Neural crest cell (in vitro differentiated cells): ENCODE measurements around the gene BCAP29. TPM values are rescaled to one million over a fixed set of nuclear protein-coding genes. Genes with fewer than 3 reads are reported as not detected.
"Not testable (repeated sequence)": the region's sequence is repeated elsewhere in the genome, so short reads cannot be mapped to it uniquely, and the experiment has no call there.

Experiments used
- DNase-seq: peaks from one replicate; pipeline ENCODE4 v3.0.0; 2021; ENCODE audit warnings: low read depth, mixed read lengths, low spot score
- H3K27ac Mint-ChIP-seq: one replicate; pipeline ENCODE4 v1.8.0; 2021; ENCODE audit warnings: mild to moderate bottlenecking, mixed read lengths; ENCODE audit not compliant: unreplicated experiment
- H3K27me3 Mint-ChIP-seq: 2 replicates; pipeline ENCODE4 v1.8.0; 2021; ENCODE audit warnings: low read depth, mild to moderate bottlenecking, mixed read lengths
- H3K36me3 Mint-ChIP-seq: 2 replicates; pipeline ENCODE4 v1.8.0; 2021; ENCODE audit warnings: low read depth, mild to moderate bottlenecking, mixed read lengths
- H3K4me1 Mint-ChIP-seq: 2 replicates; pipeline ENCODE4 v1.8.0; 2021; ENCODE audit warnings: mixed read lengths
- H3K4me3 Mint-ChIP-seq: one replicate; pipeline ENCODE4 v1.8.0; 2021; ENCODE audit warnings: mild to moderate bottlenecking, mixed read lengths
- H3K9me3 Mint-ChIP-seq: 2 replicates; pipeline ENCODE4 v1.8.0; 2021; ENCODE audit warnings: mixed read lengths
- total RNA-seq: library from RNA; stranded (reverse); gene quantifications from 2 replicates; pipeline ENCODE4 v1.2.1, GENCODE V29; 2021
- TF ChIP-seq, protein P1 (sequence below): fragments of 200-600 bp; sonication (generic); conservative IDR thresholded peaks from 2 replicates; pipeline ENCODE4 v1.5.0; 2021; ENCODE audit warnings: antibody characterized with exemption, mild to moderate bottlenecking

The BCAP29 gene
- total RNA-seq, 1 donor from 2014 or later: 34.2 TPM

DNA sequence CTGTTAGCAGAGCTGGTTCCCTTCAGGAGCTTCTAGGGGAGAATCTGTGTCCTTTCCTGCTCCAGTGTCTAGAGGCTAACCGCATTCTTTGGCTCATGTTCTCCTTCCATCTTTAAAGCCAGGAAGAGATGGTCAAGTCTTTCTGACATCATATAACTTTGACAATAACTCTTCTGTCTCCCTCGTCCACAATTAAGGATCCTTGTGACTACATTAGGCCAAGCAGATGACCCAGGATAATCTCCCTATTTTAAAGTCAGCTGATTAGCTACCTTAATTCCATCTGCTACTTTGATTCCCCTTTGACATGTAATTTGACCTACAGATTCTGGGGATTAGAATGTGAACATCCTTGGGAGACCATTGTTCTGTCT, 52.4 kb downstream of the BCAP29 start:
- no peak overlapping the region for H3K27ac Mint-ChIP-seq
- H3K4me1 Mint-ChIP-seq: peaks cover 11% of the 10 kb centered on the region
- TF ChIP-seq, protein P1, sequence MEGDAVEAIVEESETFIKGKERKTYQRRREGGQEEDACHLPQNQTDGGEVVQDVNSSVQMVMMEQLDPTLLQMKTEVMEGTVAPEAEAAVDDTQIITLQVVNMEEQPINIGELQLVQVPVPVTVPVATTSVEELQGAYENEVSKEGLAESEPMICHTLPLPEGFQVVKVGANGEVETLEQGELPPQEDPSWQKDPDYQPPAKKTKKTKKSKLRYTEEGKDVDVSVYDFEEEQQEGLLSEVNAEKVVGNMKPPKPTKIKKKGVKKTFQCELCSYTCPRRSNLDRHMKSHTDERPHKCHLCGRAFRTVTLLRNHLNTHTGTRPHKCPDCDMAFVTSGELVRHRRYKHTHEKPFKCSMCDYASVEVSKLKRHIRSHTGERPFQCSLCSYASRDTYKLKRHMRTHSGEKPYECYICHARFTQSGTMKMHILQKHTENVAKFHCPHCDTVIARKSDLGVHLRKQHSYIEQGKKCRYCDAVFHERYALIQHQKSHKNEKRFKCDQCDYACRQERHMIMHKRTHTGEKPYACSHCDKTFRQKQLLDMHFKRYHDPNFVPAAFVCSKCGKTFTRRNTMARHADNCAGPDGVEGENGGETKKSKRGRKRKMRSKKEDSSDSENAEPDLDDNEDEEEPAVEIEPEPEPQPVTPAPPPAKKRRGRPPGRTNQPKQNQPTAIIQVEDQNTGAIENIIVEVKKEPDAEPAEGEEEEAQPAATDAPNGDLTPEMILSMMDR: no peak
- peaks cover 3% of the 10 kb centered on the region for H3K36me3 Mint-ChIP-seq
- no peak for DNase-seq
- no peaks in the 10 kb centered on the region for H3K27me3 Mint-ChIP-seq
- H3K9me3 Mint-ChIP-seq: peaks cover 4% of the 10 kb centered on the region
- H3K4me3 Mint-ChIP-seq: no peak overlapping the region

DNA sequence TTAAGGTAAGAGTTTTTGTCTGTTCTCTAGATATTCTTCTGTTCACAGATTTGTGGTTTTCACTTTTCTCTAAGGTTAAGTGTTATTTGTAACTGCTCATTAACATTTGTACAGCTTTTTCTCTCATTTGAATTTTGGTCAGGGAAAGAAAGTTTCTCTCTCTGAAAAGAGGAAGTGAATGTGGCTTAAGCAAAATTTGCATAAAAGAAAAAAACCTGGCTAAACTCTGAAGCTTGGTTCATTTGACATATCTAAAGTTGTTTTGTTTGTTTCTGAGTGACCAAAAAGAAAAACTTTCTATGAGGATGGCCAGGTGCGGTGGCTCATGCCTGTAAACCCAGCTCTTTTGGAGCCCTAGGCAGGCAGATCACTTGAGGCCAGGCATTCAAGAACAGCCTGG, 58.5 kb downstream of the BCAP29 start:
- Mint-ChIP-seq H3K4me1 (no peaks in the 10 kb centered on the region), H3K27ac (no peak overlapping the region), H3K36me3 (peaks cover 3% of the 10 kb centered on the region), H3K4me3 (no peak overlapping the region), H3K27me3 (peaks cover 7% of the 10 kb centered on the region), H3K9me3 (peaks cover 4% of the 10 kb centered on the region)
- TF ChIP-seq, protein P1: no peak
- no peak for DNase-seq

DNA sequence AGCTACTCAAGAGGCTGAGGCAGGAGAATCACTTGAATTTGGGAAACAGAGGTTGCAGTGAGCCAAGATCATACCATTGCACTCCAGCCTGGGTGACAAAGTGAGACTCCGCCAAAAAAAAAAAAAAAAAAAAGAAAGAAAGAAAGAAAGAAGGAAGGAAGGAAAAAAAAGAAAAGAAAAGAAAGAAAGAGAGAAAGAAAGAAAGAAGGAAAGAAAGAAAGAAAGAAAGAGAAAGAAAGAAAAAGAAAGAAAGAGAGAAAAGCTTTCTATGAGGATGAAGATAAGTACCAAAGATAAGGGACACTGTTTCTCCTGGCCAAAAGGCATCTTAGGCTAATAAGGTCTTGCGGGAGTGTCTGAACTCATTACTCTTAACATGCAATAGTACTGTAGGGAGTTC, 59.0 kb downstream of the BCAP29 start:
- not testable (repeated sequence) for H3K27me3 Mint-ChIP-seq, DNase-seq, H3K27ac Mint-ChIP-seq, H3K4me1 Mint-ChIP-seq, H3K4me3 Mint-ChIP-seq, H3K9me3 Mint-ChIP-seq, H3K36me3 Mint-ChIP-seq

DNA sequence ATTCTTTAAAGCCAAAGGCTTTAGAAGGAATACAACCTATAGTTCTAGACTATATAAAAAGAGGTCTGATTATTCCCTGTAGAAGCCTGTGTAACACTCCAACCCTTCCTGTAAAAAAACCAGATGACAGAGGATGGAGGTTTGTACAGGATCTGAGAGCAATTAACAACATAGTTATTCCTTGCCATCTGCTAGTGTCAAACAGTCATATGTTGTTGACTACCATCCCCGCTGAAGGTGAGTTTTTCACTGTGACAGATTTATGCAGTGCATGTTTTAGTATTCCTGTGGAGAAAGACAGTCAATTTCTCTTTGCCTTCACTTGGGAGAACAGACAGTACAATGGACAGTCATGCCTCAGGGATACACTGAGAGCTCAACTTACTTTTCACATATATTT, 61.6 kb downstream of the BCAP29 start:
- DNase-seq: no peak
- H3K9me3 Mint-ChIP-seq: peaks cover 6% of the 10 kb centered on the region
- H3K4me3 Mint-ChIP-seq: no peak overlapping the region
- TF ChIP-seq, protein P1: no peak
- H3K27me3 Mint-ChIP-seq: peaks cover 19% of the 10 kb centered on the region
- H3K4me1 Mint-ChIP-seq: no peaks in the 10 kb centered on the region
- peaks cover 3% of the 10 kb centered on the region for H3K36me3 Mint-ChIP-seq
- H3K27ac Mint-ChIP-seq: no peak overlapping the region

DNA sequence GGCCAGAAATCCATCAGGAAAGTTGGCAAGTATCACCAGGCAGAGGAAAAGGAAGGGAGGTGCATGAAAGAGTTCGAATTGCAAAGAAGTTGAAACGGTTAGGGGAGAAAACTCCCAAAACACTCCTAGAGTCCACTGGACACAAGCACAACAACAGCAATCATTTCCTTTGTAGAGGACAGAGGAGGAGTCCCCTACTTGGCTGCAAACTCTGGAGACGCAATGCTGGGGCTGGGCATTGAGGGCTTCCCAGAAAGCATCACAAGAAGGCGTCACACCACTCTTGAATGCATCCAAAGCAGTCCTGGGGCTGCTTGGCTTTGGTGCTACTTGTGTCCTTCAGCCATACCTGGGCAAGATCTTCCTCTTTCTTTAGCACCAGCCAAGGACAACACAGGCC, 62.5 kb downstream of the BCAP29 start:
- H3K9me3 Mint-ChIP-seq: peaks cover 6% of the 10 kb centered on the region
- H3K4me3 Mint-ChIP-seq: no peak overlapping the region
- no peaks in the 10 kb centered on the region for H3K4me1 Mint-ChIP-seq
- TF ChIP-seq, protein P1: no peak
- H3K27me3 Mint-ChIP-seq: peaks cover 19% of the 10 kb centered on the region
- H3K27ac Mint-ChIP-seq: no peak overlapping the region
- peaks cover 3% of the 10 kb centered on the region for H3K36me3 Mint-ChIP-seq
- DNase-seq: no peak

DNA sequence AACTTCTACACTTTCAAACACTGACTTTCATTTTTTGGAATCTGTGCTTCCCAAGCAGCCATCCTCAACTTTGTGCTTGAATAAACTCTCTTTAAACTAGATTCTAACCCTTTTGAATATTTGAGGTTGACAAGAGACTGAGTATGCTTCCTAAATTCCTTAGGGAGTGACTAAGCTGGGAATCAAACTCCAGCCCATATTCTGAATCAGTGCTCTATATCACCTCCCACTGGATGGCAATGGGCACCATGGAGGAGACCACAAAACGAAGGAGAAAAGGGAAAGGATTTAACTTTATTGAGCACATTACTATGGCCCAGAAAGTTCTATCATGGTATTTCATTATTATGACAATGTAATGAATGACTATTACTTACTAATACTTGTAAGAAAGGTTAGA, 63.4 kb downstream of the BCAP29 start:
- TF ChIP-seq, protein P1: no peak
- Mint-ChIP-seq H3K36me3 (peaks cover 3% of the 10 kb centered on the region), H3K9me3 (peaks cover 6% of the 10 kb centered on the region), H3K27ac (no peak overlapping the region), H3K27me3 (peaks cover 19% of the 10 kb centered on the region), H3K4me3 (no peak overlapping the region), H3K4me1 (no peaks in the 10 kb centered on the region)
- no peak for DNase-seq
